ENCODE data around the gene IST1.

IST1 gene

GRCh38 chr16:71969353-71969752 lies 74.0 kb downstream of the IST1 start:
- no peak overlapping the region for H3K4me3 ChIP-seq (ENCODE audit: low read depth, low read length)
- no peak for DNase-seq (ENCODE audit: low read depth)
- TF ChIP-seq, protein P1, sequence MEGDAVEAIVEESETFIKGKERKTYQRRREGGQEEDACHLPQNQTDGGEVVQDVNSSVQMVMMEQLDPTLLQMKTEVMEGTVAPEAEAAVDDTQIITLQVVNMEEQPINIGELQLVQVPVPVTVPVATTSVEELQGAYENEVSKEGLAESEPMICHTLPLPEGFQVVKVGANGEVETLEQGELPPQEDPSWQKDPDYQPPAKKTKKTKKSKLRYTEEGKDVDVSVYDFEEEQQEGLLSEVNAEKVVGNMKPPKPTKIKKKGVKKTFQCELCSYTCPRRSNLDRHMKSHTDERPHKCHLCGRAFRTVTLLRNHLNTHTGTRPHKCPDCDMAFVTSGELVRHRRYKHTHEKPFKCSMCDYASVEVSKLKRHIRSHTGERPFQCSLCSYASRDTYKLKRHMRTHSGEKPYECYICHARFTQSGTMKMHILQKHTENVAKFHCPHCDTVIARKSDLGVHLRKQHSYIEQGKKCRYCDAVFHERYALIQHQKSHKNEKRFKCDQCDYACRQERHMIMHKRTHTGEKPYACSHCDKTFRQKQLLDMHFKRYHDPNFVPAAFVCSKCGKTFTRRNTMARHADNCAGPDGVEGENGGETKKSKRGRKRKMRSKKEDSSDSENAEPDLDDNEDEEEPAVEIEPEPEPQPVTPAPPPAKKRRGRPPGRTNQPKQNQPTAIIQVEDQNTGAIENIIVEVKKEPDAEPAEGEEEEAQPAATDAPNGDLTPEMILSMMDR (IDR thresholded peaks at IDR 0.05; ENCODE audit: insufficient read depth, low read depth, low read length, missing control alignments): no peak

GRCh38 chr16:71971571-71971970 lies 76.2 kb downstream of the IST1 start:
- TF ChIP-seq, protein P1 (IDR thresholded peaks at IDR 0.05; ENCODE audit: insufficient read depth, low read depth, low read length, missing control alignments): no peak
- H3K4me3 ChIP-seq (ENCODE audit: low read depth, low read length): no peak overlapping the region
- no peak for DNase-seq (ENCODE audit: low read depth)

DNA sequence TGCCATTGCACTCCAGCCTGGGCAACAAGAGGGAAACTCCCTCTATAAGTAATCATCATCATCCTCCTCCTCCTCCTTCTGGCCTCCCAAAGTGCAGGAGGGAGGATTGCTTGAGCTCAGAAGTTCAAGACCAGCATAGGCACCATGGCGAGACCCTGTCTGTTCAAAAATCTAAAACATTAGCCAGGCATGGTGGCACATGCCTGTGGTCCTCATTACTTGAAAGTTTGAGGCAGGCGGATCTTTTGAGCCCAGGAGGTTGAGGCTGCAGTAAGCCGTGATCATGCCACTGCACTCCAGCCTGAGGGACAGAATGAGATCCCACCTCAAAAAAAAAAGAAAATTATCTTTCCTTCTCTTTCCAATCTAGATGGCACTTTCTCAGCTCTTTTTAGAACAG lies 77.0 kb downstream of the IST1 start:
- H3K4me3 ChIP-seq (ENCODE audit: low read depth, low read length): no peak overlapping the region
- TF ChIP-seq, protein P1 (IDR thresholded peaks at IDR 0.05; ENCODE audit: insufficient read depth, low read depth, low read length, missing control alignments): no peak
- DNase-seq (ENCODE audit: low read depth): no peak

- DNase-seq (ENCODE audit: low read depth): no peak
- no peak overlapping the region for H3K4me3 ChIP-seq (ENCODE audit: low read depth, low read length)
- TF ChIP-seq, protein P1 (IDR thresholded peaks at IDR 0.05; ENCODE audit: insufficient read depth, low read depth, low read length, missing control alignments): no peak
Measured at GRCh38 chr16:71973001-71973400, 77.7 kb downstream of the IST1 start.

- TF ChIP-seq, protein P1 (IDR thresholded peaks at IDR 0.05; ENCODE audit: insufficient read depth, low read depth, low read length, missing control alignments): no peak
- DNase-seq (ENCODE audit: low read depth): no peak
- H3K4me3 ChIP-seq (ENCODE audit: low read depth, low read length): no peak overlapping the region
Measured at GRCh38 chr16:71974068-71974818, 78.9 kb downstream of the IST1 start.

All from GM12865 (cell line).